ENCODE measurements around the gene TRIM9. TPM values are rescaled to one million over a fixed set of nuclear protein-coding genes. Genes with fewer than 3 reads are reported as not detected.

The TRIM9 gene
- total RNA-seq, 1 experiment from 2014 or later: 0.44 TPM

DNA sequence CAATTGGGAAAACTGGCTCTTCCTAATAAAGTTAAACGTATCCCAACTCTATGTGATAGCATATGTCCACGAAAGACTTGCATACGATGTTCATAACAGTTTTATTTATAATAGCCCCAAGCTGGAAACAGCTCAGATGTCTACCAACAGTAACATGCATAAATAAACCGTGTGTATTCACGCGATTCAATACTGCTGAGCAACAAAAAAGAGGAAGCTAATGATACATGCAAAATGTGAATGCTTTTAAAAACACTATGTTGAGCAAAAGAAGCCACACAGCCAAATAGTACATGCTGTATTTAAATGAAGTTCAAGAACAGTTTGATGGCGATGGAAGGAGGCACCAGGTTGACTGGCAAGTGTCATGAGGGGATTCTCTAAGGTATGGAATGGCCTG is 55.7 kb downstream of the TRIM9 start:
- no peaks in the 10 kb centered on the region for H3K36me3 ChIP-seq (ENCODE audit: control insufficient read depth, insufficient read depth, low read length)
- POLR2A ChIA-PET: no interaction called here
- no peaks in the 10 kb centered on the region for H3K4me1 ChIP-seq (ENCODE audit: control insufficient read depth, insufficient read depth, low read length)
- H3K27ac ChIP-seq (ENCODE audit: low read length): no peak overlapping the region
- intact Hi-C loops (cut with micrococcal nuclease; ENCODE audit: unreplicated experiment) (no loop called here), in situ Hi-C loops (cut with HindIII; ENCODE audit: low pct_unique_long_range_greater_than_20kb, low sequenced_read_pairs) (no loop called here)
- H3K4me3 ChIP-seq (ENCODE audit: low read depth in 2 of 2, low read length in 2 of 2): no peak overlapping the region
- CTCF ChIA-PET: no interaction called here
- H3K9me3 ChIP-seq (ENCODE audit: control insufficient read depth, insufficient read depth, low read depth, low read length): no peaks in the 10 kb centered on the region
- BruUV-seq (replicated peaks): no TSS peak
- ATAC-seq (no peak), DNase-seq (ENCODE audit: low read depth, low spot score) (no peak)
- TF ChIP-seq, protein P1, sequence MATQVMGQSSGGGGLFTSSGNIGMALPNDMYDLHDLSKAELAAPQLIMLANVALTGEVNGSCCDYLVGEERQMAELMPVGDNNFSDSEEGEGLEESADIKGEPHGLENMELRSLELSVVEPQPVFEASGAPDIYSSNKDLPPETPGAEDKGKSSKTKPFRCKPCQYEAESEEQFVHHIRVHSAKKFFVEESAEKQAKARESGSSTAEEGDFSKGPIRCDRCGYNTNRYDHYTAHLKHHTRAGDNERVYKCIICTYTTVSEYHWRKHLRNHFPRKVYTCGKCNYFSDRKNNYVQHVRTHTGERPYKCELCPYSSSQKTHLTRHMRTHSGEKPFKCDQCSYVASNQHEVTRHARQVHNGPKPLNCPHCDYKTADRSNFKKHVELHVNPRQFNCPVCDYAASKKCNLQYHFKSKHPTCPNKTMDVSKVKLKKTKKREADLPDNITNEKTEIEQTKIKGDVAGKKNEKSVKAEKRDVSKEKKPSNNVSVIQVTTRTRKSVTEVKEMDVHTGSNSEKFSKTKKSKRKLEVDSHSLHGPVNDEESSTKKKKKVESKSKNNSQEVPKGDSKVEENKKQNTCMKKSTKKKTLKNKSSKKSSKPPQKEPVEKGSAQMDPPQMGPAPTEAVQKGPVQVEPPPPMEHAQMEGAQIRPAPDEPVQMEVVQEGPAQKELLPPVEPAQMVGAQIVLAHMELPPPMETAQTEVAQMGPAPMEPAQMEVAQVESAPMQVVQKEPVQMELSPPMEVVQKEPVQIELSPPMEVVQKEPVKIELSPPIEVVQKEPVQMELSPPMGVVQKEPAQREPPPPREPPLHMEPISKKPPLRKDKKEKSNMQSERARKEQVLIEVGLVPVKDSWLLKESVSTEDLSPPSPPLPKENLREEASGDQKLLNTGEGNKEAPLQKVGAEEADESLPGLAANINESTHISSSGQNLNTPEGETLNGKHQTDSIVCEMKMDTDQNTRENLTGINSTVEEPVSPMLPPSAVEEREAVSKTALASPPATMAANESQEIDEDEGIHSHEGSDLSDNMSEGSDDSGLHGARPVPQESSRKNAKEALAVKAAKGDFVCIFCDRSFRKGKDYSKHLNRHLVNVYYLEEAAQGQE (IDR thresholded peaks at IDR 0.05; ENCODE audit: insufficient read depth in 1 of 2, low read depth in 2 of 2, low read length in 1 of 2): no peak
- TF ChIP-seq, protein P2, sequence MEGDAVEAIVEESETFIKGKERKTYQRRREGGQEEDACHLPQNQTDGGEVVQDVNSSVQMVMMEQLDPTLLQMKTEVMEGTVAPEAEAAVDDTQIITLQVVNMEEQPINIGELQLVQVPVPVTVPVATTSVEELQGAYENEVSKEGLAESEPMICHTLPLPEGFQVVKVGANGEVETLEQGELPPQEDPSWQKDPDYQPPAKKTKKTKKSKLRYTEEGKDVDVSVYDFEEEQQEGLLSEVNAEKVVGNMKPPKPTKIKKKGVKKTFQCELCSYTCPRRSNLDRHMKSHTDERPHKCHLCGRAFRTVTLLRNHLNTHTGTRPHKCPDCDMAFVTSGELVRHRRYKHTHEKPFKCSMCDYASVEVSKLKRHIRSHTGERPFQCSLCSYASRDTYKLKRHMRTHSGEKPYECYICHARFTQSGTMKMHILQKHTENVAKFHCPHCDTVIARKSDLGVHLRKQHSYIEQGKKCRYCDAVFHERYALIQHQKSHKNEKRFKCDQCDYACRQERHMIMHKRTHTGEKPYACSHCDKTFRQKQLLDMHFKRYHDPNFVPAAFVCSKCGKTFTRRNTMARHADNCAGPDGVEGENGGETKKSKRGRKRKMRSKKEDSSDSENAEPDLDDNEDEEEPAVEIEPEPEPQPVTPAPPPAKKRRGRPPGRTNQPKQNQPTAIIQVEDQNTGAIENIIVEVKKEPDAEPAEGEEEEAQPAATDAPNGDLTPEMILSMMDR (IDR thresholded peaks at IDR 0.05): no peak
- TF ChIP-seq POLR2AphosphoS5 (IDR thresholded peaks at IDR 0.05; ENCODE audit: low read depth, low read length): no peak
- no peaks in the 10 kb centered on the region; the same call in 1 of the 2 replicates for H3K27me3 ChIP-seq (ENCODE audit: control insufficient read depth, insufficient read depth, low read length)

DNA sequence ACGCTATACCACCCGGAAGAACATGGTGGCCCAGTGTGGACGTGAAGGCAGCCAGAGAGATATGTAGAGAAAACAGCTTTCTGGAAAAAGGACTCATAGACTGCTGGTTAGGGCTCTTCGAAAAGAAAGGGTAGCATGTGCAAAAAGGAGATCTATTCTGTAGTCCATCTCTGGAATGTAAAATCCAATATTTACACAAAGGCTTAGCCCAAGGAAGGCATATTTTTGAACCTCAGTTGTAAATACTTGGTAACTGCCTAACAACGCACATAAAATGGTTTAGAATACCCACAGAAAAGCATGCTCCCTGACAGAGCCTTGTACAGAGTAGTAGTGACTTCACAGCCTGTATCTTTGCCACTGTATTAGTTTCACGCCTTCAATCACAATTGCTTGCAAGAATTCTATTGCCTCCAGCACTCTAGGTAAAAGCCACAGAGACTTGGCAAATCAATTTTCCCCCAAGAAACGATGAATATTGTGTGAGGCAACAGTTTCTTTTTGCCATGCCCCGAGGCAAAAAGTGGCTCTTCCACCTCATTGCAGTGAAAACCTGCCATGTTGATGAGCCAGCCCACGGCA is 59.2 kb downstream of the TRIM9 start:
- Histone ChIP-seq H3K27ac (ENCODE audit: low read length) (no peak overlapping the region), H3K36me3 (ENCODE audit: control insufficient read depth, insufficient read depth, low read length) (no peaks in the 10 kb centered on the region), H3K27me3 (ENCODE audit: control insufficient read depth, insufficient read depth, low read length) (no peaks in the 10 kb centered on the region; the same call in 1 of the 2 replicates), H3K9me3 (ENCODE audit: control insufficient read depth, insufficient read depth, low read depth, low read length) (no peaks in the 10 kb centered on the region), H3K4me3 (ENCODE audit: low read depth in 2 of 2, low read length in 2 of 2) (no peak overlapping the region), H3K4me1 (ENCODE audit: control insufficient read depth, insufficient read depth, low read length) (no peaks in the 10 kb centered on the region)
- BruUV-seq (replicated peaks): no TSS peak
- ATAC-seq (no peak), DNase-seq (ENCODE audit: low read depth, low spot score) (no peak)
- TF ChIP-seq TCF7L2 (IDR thresholded peaks at IDR 0.05; ENCODE audit: low read depth, low read length) (no peak), POLR2AphosphoS5 (IDR thresholded peaks at IDR 0.05; ENCODE audit: low read depth, low read length) (no peak), SIN3A (IDR thresholded peaks at IDR 0.05; ENCODE audit: borderline replicate concordance, insufficient read depth, low read depth, low read length) (no peak)
- TF ChIP-seq, protein P2 (IDR thresholded peaks at IDR 0.05): no peak
- TF ChIP-seq, protein P1 (IDR thresholded peaks at IDR 0.05; ENCODE audit: insufficient read depth in 1 of 2, low read depth in 2 of 2, low read length in 1 of 2): no peak
- ChIA-PET POLR2A (no interaction called here), CTCF (no interaction called here)
- intact Hi-C loops (cut with micrococcal nuclease; ENCODE audit: unreplicated experiment): no loop called here
- in situ Hi-C loops (cut with HindIII; ENCODE audit: low pct_unique_long_range_greater_than_20kb, low sequenced_read_pairs): no loop called here

Measured in Panc1 (cell line).